ENCODE results near the gene SMIM41.

SMIM41 gene

DNA sequence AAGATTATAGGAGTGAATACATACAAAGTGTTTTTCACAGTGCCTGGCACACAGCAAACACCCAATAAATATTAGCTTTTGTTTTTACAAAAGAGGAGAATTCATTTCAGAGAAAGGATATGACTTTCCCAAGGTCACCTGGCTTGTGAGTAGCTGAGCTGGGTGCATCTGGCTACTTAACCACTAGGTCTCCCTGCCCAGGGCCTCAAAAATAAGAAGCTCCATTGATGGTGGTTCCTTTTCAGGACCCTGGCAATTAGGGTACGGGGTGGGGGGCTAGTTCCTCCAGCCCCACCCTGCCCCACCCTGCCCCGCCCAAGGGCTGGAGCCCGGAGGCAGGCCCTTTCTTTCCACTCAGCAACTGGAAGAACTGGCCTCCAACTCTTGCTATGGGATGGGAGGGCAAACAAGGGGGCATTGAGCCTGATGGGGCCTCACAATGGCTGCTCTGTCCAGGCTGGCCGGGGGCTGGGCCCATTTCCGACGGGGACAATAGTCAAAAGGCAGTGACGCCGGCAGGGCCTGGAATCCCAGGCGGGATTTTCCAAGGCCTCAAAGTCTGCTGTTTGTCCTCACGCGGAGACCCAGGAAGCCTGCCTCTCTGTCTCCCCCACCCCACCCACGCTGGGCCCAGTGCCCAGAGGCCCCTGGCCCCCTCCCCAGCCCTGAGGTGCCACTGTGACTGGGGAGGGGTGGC is 17.9 kb upstream of the SMIM41 start:
- TF ChIP-seq CTCF (IDR thresholded peaks at IDR 0.05; ENCODE audit: low read depth, low read length, poor library complexity, severe bottlenecking) (no peak), EZH2phosphoT487 (IDR thresholded peaks at IDR 0.05; ENCODE audit: borderline replicate concordance, low read length) (no peak)
- Histone ChIP-seq H3K9me2 (replicated peaks; ENCODE audit: control insufficient read depth, low read length) (no peaks in the 10 kb centered on the region), H3K36me3 (ENCODE audit: control insufficient read depth, low read length) (peaks cover 27% of the 10 kb centered on the region), H3F3A (ENCODE audit: control insufficient read depth, insufficient read depth) (peaks cover 3% of the 10 kb centered on the region; the same call in 1 of the 2 replicates), H3K27me3 (ENCODE audit: control insufficient read depth, low read length) (peaks cover 6% of the 10 kb centered on the region; the same call in 1 of the 2 replicates), H3K27ac (ENCODE audit: low read depth, low read length) (no peak overlapping the region), H3K4me2 (ENCODE audit: low read length) (no peak overlapping the region), H3K79me2 (ENCODE audit: control insufficient read depth, low read length) (no peaks in the 10 kb centered on the region), H4K20me1 (ENCODE audit: control insufficient read depth, insufficient read depth, low read depth, low read length) (no peaks in the 10 kb centered on the region), H3K4me3 (ENCODE audit: low read length) (no peak overlapping the region), H3K9me3 (ENCODE audit: control insufficient read depth, insufficient read depth, low read length) (no peaks in the 10 kb centered on the region), H3K4me1 (ENCODE audit: control insufficient read depth, low read length) (peaks cover 16% of the 10 kb centered on the region)

- peaks cover 12% of the 10 kb centered on the region; the same call in 1 of the 2 replicates for H3K27me3 ChIP-seq (ENCODE audit: control insufficient read depth, low read length)
- H3F3A ChIP-seq (ENCODE audit: control insufficient read depth, insufficient read depth): peaks cover 3% of the 10 kb centered on the region; the same call in 1 of the 2 replicates
- no peak for TF ChIP-seq CTCF (IDR thresholded peaks at IDR 0.05; ENCODE audit: low read depth, low read length, poor library complexity, severe bottlenecking)
- TF ChIP-seq EZH2phosphoT487 (IDR thresholded peaks at IDR 0.05; ENCODE audit: borderline replicate concordance, low read length): no peak
- peaks cover 20% of the 10 kb centered on the region for H3K36me3 ChIP-seq (ENCODE audit: control insufficient read depth, low read length)
- peaks cover 16% of the 10 kb centered on the region for H3K4me1 ChIP-seq (ENCODE audit: control insufficient read depth, low read length)
- H3K27ac ChIP-seq (ENCODE audit: low read depth, low read length): no peak overlapping the region
- H3K9me2 ChIP-seq (replicated peaks; ENCODE audit: control insufficient read depth, low read length): no peaks in the 10 kb centered on the region
- no peaks in the 10 kb centered on the region for H3K9me3 ChIP-seq (ENCODE audit: control insufficient read depth, insufficient read depth, low read length)
- H3K4me3 ChIP-seq (ENCODE audit: low read length): no peak overlapping the region
- no peak overlapping the region for H3K4me2 ChIP-seq (ENCODE audit: low read length)
- H4K20me1 ChIP-seq (ENCODE audit: control insufficient read depth, insufficient read depth, low read depth, low read length): no peaks in the 10 kb centered on the region
- H3K79me2 ChIP-seq (ENCODE audit: control insufficient read depth, low read length): no peaks in the 10 kb centered on the region
Observed at GRCh38 chr12:52062167-52063081, 17.1 kb upstream of the SMIM41 start.

DNA sequence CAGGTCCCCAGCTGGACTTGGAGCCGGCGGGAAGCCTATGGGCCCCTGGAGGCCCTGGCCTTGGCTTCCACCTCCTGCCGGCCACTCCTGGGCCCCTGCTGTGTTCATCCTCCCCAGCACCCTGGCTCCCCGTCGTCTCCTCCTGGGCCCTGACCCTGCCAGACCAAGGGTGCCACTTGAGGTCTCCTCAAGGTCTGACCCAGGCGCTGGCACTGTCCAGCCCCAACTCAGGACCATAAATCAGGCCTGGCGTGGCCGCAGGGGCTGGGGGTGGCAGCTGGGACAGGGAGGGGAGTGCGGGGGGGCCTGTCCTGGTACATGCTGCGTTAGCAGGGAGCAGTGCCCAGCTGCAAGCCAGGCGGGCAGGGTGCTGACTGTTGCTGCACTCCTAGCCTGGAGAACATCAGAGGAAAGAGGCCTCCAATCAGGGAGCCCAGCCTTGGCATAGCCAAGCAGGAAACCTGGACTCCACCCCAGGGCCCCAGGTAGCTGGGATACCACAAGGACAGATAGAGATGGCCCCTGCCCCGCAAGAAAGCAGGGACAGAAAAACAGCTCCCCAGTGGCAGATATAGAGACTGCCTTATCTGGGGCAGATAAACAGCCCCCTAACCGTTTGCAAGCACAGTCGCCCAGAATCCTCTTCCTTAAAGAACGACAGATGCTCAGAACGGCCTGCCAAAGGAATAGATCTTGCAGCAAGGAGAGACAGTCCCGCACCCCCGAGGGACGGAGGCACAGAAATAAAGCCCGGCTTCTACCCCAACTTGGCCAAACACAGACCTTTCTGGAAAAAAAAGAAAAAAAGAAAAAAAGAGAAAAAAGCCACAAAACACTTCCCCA is 16.2 kb upstream of the SMIM41 start:
- Histone ChIP-seq H3K4me3 (ENCODE audit: low read length) (no peak overlapping the region), H3K27ac (ENCODE audit: low read depth, low read length) (no peak overlapping the region), H3K4me1 (ENCODE audit: control insufficient read depth, low read length) (peaks cover 16% of the 10 kb centered on the region), H3K79me2 (ENCODE audit: control insufficient read depth, low read length) (no peaks in the 10 kb centered on the region), H3F3A (ENCODE audit: control insufficient read depth, insufficient read depth) (peaks cover 3% of the 10 kb centered on the region; the same call in 1 of the 2 replicates), H3K4me2 (ENCODE audit: low read length) (no peak overlapping the region), H3K9me2 (replicated peaks; ENCODE audit: control insufficient read depth, low read length) (no peaks in the 10 kb centered on the region), H4K20me1 (ENCODE audit: control insufficient read depth, insufficient read depth, low read depth, low read length) (no peaks in the 10 kb centered on the region), H3K27me3 (ENCODE audit: control insufficient read depth, low read length) (peaks cover 12% of the 10 kb centered on the region; the same call in 1 of the 2 replicates), H3K9me3 (ENCODE audit: control insufficient read depth, insufficient read depth, low read length) (no peaks in the 10 kb centered on the region), H3K36me3 (ENCODE audit: control insufficient read depth, low read length) (peaks cover 14% of the 10 kb centered on the region)
- TF ChIP-seq CTCF (IDR thresholded peaks at IDR 0.05; ENCODE audit: low read depth, low read length, poor library complexity, severe bottlenecking) (no peak), EZH2phosphoT487 (IDR thresholded peaks at IDR 0.05; ENCODE audit: borderline replicate concordance, low read length) (no peak)

Measured in DOHH2 (cell line).